CD4-positive, alpha-beta T cell treated with Interleukin-15 for 1 hour (primary cell): ENCODE data around the gene IKZF1.
"Not testable (repeated sequence)": the region's sequence is repeated elsewhere in the genome, so short reads cannot be mapped to it uniquely, and the experiment has no call there.

Experiments used
- DNase-seq: peaks from one replicate; pipeline ENCODE4 v3.0.0-alpha.2; 2020

IKZF1 gene

DNA sequence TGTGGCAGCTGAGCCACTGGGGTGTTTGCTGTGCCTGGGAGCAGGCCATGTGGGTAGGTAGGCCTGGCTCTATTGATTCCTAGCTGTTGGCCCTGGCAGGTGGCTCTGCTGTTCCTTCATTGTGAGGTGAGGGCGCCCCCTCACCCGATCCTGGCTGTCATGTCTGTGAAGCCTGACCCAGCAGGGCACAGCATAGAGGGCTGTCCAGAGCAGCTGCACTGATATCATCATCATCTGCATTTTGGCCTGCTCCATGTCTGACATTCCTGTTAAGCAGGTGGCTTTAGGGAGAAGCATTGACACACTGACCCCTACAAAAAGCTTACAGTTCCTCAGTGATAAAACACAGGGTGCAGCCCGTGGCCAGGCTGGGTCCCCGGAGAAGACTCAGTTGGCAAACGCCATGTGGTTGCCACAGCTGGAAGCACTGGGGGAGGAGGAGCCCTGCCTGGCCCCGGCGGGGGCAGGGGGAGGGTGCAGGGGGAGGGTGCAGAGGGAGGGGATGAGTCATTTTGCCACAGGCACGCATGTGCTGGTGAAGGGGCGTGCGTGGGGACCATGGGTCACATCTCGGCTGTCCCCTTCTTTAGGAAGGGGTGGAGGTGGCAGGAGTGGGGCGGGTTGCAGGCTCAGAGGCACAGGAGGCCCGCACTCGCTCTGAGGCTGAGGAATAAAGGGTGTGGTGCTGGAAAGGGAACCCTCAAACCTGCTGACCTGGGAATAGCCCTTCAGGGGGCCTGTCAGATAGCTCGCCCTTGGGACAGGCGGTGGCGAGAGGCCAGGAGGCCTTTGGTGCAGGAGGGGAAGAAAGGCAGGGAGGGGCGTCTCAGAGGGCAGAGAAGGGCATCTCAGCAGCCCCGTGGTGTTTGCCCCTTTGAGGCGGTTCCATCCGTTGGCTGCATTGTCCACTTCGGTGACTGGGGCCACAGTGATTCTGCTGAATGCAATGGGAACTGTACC, 31.6 kb downstream of the IKZF1 start:
- peak; percentile 84 for DNase-seq

DNA sequence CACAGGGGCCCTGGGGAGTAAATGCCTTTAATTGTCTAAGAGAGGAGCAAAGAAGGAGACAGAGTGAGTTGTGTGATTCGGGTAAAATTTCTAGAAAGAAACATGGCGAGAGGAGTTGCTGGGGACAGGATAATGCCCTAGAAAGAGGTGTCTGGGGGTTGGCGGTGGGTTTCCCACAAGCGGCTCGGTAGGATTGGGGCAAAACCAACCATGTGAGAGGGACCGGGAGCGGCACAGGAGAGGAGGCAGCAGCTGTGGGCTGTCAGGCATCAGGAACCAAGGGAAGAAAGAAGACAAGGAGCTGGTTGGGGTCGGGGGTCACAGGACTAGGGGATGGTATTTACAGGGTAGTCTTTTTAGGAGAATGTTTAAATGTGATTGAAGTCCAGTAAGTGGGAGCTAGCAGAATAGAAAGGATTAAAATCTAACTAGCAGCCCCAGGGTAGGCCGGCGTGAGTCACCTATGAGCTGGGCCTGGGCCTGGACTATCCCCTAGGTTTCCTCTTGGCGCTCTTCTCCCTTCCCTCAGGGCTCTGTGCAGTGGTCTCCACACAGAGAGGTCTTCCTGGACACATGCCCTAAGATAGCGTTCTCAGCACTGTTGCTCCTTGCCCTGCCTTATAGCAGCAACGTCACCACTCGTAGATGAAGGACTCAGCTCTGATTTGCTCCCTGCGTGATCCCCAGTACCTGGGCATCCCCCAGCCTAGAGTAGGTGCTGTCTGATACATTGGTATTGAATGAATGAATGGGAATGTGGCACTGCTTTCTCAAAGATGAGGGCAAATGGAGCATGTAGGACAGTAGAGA, 32.6 kb downstream of the IKZF1 start:
- DNase-seq = peak; percentile 61

DNA sequence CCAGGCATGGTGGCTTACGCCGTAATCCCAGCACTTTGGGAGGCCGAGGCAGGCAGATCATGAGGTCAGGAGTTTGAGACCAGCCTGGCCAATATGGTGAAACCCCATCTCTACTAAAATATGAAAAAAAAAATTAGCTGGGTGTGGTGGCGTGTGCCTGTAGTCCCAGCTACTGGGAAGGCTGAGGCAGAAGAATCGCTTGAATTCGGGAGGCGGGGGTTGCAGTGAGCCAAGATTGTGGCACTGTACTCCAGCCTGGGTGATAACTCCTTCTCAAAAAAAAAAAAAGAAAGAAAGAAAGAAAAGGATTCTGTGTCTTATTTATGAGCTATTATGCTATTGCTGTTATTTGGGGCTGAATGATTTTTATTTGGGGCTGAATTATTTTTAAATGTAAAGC, 35.0 kb downstream of the IKZF1 start:
- DNase-seq = not testable (repeated sequence)

DNA sequence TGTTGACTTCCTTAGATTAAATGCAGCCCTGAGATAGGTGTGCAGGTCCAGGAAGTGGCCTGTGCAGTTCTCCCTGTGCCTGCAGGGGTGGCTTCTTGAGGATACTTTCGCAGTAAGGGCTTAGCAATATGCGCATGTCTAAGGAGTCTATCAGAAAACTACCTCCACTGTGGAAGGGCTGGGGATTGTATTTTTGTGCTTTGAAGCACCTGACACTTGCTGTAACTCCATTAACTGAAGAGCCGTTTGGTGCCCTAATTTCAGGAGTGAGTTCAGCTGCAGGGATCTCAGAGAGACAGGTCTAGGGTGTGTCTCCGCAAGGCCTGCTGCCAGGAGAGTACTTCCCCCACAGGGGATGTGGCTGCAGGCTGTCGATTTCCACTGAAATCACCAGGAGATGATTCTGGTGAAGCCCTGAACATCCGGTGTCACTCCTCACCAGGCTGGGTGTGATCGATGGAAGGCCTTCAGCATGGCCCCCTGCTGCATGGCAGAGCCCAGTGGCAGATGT, 35.5 kb downstream of the IKZF1 start:
- peak; percentile 70 for DNase-seq

DNA sequence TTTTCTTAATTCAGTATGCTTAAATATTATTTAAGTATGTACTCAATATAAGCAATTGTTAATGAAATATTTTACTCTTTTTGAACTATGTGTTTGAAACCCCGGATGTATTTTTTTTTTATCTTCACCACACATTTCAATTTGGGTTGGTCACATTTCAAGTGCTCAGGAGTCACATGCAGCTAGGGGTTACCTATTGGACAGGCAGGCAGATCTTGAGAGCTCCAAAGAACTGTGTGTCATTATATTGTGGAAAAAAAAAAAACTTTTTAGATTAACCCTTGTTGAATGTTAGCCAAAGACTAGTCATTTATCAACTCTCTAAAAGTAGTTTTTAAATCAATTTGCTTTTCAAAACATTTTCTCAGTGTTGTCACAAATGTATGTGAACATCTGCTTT, 37.2 kb downstream of the IKZF1 start:
- no peak for DNase-seq

DNA sequence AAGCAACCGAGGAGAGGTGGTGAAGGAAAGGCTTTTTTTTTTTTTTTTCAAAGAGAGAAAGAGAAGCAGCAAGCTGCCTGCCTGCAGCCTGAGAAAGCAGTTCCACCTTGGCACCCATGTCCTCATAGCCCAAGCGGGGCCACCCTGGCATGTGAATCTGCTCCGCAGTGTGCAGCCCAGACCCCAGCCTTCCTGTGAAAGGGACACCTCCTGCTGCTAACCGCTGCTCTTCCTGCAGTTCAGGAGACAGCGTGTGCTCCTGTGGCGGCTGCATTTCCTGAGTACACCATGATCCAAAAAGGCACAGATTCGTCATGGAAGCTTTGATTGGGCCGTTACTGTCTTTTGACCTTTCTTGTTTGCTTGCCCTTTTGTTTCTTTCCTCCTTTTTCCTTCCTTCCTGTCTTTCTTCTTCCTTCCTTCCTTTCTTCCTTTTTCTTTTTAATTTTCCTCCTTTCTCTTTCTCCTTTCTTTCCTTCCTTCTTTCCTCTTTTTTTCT, 38.1 kb downstream of the IKZF1 start:
- peak; percentile 63 for DNase-seq

DNA sequence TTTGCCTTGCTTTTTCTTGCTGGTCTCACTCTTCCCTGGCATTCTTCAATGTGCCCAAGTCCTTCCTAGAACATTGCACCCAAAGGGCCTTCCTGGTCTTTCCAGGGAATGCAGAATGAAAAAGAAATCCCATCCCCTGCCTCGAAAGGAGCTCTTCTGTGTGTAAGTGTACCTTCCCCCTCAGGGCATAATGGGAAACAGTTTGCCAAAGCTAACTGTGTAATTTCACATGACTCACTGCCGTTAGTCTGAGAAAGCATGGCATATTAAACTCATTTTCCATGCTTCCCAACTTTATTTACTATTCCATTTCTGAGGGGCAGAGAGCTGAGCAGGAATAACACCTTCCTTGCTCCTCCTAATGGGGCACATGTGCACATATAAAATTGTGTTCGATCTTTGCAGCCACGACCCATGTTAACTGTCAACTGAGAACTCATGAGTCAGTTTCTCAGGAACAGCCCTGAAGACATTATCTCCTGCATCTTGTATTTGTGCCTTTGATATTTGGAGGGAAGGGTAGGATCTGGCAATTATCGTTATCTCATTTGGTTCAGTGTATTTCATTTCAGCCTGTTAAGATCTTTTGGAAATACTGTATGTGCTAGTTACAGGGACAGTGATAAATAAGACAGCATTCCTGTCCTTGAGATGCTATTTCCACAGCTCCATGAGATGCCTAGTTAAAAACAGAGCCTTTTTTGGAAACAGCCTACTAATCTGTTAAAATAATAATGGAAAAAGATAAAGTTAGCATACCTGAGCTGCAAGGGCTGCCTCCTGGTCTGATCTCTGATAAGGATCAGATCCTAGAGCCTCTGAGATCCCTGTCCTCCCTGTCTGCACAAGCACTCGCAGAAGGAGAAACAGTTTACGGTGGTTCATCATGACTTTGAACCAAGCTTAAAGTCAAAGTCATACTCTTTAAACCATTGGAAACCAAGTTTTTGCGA, 42.3 kb downstream of the IKZF1 start:
- no peak for DNase-seq

DNA sequence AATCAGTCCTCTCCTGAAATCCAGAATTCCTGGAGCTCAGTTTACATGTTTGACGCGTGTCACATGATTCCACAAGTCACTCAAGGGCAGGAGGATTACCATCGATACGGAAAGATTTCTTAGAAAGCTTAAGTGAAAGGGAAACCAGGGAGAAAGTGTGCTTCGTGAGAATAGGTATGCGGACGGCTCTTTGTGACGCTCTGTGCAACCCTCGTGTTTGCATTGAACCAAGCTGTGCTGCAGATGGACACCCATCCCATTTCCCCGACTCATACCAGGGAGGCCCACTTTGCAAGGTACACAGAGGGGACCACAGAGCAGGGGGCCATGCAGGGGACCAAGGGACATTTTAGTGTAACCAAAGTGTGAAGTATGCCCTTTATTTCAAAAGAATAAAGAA, 43.2 kb downstream of the IKZF1 start:
- DNase-seq = no peak

- DNase-seq = no peak
These were observed 44.1 kb downstream of the IKZF1 start for GRCh38 chr7:50348469-50349162.

DNA sequence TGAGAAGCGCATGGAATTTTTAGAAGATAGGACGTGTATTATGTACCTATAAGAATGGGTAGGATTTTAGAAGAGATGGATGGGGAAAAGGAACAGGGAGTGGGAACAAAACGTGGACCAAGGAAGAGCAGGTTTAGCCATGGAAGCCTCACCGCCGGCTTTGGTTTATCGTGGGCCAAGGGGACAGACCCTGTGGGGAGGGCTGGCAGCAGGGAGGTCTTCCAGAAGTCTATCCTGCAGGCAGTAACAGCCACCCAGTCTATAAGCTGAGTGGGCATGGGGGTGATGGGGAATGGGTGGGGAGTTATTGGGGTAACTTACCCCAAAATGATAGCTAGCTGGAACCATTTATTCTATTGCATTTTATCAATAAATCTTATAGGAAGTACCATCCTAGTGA, 44.9 kb downstream of the IKZF1 start:
- DNase-seq = no peak

GRCh38 chr7:50349963-50350944, 45.7 kb downstream of the IKZF1 start:
- DNase-seq = peak; percentile 51

DNA sequence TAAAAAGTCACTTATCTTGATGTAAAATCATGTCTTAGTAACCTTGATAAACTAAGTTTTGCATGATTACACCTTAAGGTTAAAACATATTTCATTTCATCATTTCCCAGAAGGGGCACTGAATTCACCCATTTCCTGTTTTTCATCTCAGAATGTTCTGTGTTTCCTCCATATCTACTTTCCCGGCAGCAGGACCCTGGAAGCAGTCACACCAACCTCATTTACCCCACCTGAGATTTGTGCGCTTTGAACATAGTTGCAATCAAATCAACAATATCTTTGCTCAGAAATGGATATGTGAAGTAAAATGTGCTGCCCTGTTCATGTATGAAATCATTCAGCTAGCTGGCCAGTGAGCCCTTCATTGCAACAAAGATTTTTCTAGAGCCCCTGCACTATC, 46.8 kb downstream of the IKZF1 start:
- peak; percentile 69 for DNase-seq

GRCh38 chr7:50352282-50352681, 47.8 kb downstream of the IKZF1 start:
- no peak for DNase-seq

DNA sequence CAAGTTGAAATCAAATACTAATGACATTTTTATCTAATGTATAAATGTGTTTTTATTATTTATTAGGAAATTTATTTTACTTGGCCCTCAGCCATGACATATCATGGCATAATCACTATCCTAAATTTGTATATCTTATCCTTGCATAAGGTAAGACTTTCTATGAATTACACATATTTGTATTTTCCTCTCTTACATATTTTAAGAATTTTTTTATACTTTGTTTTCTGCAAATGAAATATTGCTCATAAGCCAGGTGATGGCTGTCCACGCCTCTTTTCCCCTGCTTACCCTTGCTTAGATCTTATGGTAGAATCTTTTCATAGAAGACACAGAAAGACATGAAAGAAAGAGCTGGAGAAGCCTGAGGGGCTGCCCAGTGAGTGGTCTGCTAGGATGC, 48.2 kb downstream of the IKZF1 start:
- DNase-seq = no peak

GRCh38 chr7:50353201-50353600, 48.7 kb downstream of the IKZF1 start:
- no peak for DNase-seq

DNA sequence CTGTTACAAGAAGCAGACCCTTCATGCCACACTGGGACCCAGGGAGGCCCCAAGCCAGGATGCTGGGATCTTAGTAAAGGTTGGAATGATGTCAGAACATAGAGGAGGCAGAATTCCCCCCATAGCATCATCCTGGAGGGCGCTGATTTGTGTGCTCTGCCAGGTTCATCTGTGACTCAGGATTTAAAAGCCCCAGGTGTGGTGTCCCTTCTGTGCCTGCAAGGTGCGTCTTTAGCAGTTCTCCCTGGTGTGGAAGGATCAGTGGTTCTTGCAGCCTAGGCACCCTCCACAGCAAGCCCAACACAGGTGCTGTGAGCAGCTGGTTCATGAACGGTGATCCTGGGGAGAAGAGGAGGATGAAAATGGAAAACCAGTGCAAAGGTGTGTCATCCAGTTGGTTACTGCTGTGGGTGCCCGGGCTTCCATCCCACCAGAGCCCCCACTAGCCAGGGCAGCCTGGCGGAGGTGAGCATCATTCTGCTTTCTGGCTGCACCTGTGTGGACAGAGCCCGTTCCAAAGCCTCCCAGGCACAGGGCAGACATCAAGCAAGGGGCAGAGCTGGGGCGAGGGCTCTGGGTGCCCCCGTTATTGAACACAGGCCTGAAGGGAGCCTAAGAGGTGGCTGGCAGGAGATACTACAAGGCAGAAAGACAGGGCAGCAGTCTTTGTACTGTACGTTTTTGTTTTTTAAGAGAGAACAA, 49.5 kb downstream of the IKZF1 start:
- no peak for DNase-seq

DNA sequence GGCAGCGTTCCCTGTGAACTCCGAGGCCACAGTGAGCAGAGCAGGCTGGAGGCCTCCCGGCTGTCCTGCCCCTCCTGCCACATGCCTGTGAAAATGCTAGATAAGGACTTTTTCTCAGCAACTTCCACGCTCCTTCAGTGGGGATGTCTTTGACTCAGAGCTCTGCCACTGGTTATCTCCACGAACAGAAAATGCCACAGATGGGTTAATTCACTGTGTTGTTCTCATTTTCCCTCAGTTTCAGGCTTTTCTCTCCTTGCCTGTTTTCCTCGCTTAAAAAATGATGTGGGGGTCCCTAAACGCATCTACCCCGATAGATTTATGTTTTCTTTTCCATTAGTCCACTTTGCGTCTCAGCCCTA, 51.3 kb downstream of the IKZF1 start:
- DNase-seq = no peak

- peak; percentile 73 for DNase-seq
These were observed 51.9 kb downstream of the IKZF1 start for GRCh38 chr7:50356212-50356944.

DNA sequence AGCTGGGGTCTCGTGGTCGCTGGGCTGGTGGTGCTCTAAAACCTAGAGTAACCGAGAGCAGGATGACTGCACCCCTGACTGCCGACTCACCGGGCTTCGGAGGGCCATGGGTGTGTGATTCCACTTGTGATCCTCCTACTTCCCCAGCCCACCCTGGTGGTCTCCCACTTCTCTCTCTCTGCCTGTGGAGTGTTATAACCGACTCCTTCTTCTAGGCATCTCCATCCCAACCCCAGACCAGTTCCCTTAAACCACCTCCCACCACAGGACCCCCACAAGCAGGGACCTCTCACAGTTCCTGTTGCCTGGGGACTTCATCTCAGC, 52.4 kb downstream of the IKZF1 start:
- DNase-seq = no peak
